Measurements from ENCODE around the gene RCOR2.
A peak's percentile ranks its signal among the peaks of the same experiment; 100 is the strongest.

RCOR2 gene

DNA sequence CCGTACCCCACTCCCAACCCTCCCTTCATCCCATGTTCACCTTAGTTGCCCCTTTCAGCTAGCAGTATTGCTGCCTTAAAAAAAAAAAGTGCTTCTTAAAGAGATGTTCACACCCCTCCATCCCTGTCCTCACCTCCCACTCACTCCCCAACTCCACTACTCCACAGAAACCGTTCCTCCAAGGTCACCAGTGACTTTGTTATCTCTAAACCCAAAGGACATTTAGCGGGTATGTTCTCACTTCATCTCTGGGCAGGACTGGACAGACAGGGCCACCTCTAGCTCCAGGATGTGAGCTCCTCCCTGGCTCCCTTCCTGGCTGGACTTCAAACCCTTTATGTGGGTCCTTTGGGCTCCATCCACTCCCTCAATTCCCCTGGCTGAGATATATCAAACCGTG lies 6.4 kb upstream of the RCOR2 start:
- H3K4me3 ChIP-seq (ENCODE audit: low read length): no peak overlapping the region
- TF ChIP-seq, protein P1, sequence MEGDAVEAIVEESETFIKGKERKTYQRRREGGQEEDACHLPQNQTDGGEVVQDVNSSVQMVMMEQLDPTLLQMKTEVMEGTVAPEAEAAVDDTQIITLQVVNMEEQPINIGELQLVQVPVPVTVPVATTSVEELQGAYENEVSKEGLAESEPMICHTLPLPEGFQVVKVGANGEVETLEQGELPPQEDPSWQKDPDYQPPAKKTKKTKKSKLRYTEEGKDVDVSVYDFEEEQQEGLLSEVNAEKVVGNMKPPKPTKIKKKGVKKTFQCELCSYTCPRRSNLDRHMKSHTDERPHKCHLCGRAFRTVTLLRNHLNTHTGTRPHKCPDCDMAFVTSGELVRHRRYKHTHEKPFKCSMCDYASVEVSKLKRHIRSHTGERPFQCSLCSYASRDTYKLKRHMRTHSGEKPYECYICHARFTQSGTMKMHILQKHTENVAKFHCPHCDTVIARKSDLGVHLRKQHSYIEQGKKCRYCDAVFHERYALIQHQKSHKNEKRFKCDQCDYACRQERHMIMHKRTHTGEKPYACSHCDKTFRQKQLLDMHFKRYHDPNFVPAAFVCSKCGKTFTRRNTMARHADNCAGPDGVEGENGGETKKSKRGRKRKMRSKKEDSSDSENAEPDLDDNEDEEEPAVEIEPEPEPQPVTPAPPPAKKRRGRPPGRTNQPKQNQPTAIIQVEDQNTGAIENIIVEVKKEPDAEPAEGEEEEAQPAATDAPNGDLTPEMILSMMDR (conservative IDR thresholded peaks at IDR 0.05; ENCODE audit: low read depth, low read length): no peak
- DNase-seq (ENCODE audit: low read depth): no peak

DNA sequence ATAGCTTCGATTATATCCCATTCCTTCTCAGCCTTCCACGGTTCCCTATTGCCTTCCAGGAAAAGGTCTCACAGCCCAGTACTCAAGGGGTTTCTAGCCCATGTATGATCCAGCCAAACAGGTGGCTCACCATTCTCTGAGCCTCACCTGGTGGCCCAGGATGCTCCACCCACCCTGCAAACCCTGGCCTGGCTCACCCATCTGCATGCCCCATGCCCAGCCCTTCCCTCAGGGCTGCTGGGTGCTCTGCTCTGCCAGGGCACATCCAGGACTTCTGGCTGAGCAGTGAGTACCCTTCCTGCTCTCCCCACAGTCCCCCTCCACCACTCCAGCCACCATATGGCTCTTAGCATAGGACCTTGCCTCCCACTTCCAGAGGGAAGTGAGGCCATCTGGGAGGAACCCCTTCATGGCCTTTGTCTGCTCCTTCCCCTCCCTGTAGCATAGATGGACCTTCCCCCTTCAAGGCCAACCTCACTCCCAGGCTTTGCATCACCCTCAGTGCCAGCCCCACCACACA lies 5.8 kb upstream of the RCOR2 start:
- TF ChIP-seq, protein P1 (conservative IDR thresholded peaks at IDR 0.05; ENCODE audit: low read depth, low read length): no peak
- no peak overlapping the region for H3K4me3 ChIP-seq (ENCODE audit: low read length)
- DNase-seq (ENCODE audit: low read depth): no peak

DNA sequence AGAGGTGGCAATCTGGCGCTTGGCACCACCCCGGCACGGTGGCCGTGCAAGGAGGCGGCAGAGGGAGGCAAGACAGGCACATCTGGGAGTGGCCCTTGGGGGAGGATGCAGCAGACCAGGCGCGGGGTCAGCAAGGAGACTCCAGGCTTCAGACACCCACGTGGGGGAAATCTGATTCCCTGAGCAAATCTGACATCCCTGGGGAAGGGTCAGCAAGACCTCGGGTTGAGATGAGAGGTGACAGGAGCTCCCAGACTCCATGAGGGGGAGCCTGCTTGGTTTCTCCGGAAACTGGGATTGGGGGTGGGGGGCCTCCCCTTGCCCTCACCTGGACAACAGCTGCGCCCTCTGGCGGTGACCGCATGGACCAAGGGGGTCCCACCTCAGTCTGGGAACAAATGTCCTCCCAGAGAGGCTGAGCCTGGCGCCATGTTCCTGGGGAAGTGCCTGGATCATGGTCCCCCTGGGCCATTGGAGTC lies 4.0 kb upstream of the RCOR2 start:
- TF ChIP-seq, protein P1 (conservative IDR thresholded peaks at IDR 0.05; ENCODE audit: low read depth, low read length): peak; percentile 71
- no peak overlapping the region for H3K4me3 ChIP-seq (ENCODE audit: low read length)
- DNase-seq (ENCODE audit: low read depth): no peak

DNA sequence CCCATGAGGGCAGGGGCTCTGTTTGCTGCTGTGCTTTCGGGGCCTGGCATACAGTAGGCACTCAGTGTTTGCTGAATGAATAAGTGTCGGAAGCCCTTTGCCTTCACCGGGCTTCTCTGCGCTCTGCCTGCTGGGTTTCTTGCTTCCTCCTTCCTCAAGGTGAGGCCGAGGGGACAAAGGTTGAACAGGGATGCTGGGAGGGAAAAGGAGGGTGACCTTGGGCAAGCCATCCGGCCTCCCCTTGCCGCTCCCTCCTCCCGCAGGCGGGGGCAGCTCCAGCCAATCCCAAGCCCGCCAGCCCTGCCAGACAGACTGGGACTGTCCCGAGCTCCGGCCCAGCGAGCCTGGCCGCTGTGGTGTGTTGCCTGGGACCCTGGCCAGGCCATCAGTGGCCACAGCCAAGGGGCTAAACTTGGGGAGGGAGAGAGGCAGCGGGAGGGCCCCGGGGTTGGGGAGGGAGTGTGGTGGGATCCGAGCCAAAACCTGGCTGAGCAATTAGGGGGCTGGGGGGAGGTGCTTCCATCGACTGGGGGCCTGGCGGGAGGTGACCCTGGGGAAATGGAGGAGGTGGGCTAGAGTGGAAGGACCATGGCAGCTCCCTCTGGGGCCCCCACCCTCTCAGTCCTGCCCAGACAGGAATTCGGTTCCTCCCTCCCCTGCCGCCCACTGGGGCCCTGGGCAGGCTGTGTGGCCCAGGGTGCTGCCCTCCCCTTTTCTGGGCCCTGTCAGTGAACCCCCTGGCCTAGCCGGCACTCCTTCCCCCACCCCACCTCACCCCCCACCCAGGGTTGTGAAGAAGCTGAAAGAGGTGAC lies 3.4 kb upstream of the RCOR2 start:
- DNase-seq (ENCODE audit: low read depth): no peak
- no peak overlapping the region for H3K4me3 ChIP-seq (ENCODE audit: low read length)
- TF ChIP-seq, protein P1 (conservative IDR thresholded peaks at IDR 0.05; ENCODE audit: low read depth, low read length): no peak

DNA sequence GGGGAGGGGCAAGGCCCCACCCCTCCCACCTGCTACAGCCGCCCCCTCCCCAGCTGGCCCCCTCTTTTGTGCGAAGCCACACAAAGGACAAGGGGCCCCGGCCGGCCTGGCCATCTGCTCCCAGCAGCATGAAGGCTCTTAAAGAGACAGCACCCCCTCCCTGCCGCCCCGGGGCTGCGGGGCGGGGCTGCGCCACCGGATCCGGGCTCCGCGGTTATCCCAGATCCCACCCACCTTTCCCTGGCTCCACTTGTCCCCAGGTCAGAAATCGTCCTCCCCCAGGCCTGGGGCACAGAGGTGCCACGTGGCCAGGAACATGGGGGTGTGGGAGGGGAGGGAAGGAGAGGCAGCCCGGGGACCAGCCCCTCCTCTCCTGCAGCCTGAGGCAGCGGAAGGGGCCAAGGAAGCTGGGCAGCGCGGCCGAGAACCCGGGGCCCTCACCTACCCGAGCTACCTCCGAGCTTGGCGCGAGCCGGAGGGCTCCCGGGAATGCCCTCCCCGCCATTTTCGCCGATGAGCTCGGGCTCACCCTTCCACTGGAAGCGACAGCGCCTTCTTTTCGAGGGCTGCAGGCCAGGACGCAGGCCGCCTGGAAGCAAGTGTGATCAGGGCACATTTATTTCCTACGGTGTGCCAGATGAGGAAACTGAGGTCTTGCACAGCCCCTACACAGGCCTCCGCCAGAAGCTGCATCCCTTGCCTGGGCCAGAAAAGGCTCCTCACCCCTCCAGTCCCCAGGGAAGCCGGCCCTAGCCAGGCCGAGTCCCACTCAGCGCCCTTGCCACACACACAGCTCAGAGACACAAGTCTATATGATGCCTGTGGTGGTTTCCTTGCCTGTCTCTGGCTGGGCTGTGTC lies 2.5 kb upstream of the RCOR2 start:
- TF ChIP-seq, protein P1 (conservative IDR thresholded peaks at IDR 0.05; ENCODE audit: low read depth, low read length): no peak
- no peak for DNase-seq (ENCODE audit: low read depth)
- peak overlapping the region; percentile 14 for H3K4me3 ChIP-seq (ENCODE audit: low read length)

DNA sequence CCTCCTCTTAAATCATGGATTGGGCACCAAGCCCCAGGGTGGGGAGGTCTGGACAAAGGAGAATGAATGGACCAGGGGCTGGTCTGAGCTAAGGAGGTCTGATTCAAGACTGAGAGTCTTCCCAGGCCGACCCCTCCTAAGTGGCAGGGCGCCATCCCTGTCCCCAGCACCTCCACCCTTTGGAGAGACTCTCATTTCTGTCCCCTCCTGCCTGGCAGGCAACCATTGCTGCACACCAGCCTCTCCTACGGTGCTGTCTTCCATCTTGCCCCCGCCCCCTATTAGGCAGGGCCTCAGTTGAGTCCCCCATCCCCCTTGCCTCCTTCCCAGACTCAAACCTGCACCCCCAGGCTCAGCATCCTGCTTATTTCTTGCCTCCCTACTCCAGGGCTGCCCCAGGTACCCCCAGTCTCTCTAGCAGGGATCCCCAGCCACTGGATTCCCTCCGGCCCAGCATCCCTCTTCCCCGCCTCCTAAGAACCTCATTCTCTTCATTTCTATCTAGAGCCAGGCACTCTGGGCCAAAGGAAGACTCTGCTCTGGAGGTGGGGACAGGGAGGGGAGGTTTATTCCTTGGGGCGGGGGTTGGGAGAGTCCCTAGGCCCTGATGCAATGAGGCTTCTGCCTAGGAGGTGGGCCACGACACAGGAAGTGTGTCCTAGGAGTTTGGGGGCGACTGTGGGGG lies 1.7 kb upstream of the RCOR2 start:
- no peak overlapping the region for H3K4me3 ChIP-seq (ENCODE audit: low read length)
- no peak for DNase-seq (ENCODE audit: low read depth)
- TF ChIP-seq, protein P1 (conservative IDR thresholded peaks at IDR 0.05; ENCODE audit: low read depth, low read length): no peak

Measured in retinal pigment epithelial cell (primary cell).